Endothelial cell of umbilical vein (primary cell): Measurements from ENCODE around the gene BPGM.

ENCODE experiments used
- EZH2 ChIP-seq: IDR thresholded peaks from 2 replicates; pipeline ENCODE4 v1.6.1; 2012; ENCODE audit warnings: borderline replicate concordance, low read depth, mild to moderate bottlenecking, moderate library complexity, low read length, inconsistent platforms; ENCODE audit not compliant: severe bottlenecking
- JUN ChIP-seq: IDR thresholded peaks from 2 replicates; pipeline ENCODE4 v1.6.1; 2011; ENCODE audit warnings: borderline replicate concordance, low read depth; ENCODE audit not compliant: insufficient read length, insufficient read depth
- TF ChIP-seq, protein P1 (sequence below), 2 donors: IDR thresholded peaks; 1 replicate in 1 of 2; 2 replicates in 1 of 2; pipeline ENCODE4 v1.5.1; 2011; ENCODE audit warnings: low read length in 2 of 2, mild to moderate bottlenecking in 2 of 2, moderate library complexity in 2 of 2, control low read depth in 1 of 2, inconsistent platforms in 1 of 2, low read depth in 1 of 2; ENCODE audit not compliant: insufficient read depth in 1 of 2; ENCODE audit errors: extremely low read depth in 1 of 2

DNA sequence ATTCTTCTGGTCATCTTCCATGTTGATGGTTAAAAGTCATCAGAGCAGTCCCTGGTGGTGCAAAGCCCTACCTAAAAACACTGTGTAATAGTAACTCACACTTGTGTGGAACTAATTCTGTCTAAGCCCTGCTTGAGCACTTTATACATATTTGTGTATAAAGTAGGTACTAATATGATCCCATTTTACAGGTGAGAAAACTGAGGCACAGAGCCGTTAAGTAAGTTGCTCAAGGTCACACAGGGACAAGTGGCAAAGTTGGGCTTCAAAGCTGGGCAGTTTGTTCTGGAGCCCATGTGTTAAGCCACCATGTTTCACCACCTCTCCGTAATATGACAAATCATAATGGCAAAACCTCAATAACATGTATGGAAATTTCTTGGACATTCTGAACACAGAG is 48.1 kb downstream of the BPGM start:
- TF ChIP-seq, protein P1, sequence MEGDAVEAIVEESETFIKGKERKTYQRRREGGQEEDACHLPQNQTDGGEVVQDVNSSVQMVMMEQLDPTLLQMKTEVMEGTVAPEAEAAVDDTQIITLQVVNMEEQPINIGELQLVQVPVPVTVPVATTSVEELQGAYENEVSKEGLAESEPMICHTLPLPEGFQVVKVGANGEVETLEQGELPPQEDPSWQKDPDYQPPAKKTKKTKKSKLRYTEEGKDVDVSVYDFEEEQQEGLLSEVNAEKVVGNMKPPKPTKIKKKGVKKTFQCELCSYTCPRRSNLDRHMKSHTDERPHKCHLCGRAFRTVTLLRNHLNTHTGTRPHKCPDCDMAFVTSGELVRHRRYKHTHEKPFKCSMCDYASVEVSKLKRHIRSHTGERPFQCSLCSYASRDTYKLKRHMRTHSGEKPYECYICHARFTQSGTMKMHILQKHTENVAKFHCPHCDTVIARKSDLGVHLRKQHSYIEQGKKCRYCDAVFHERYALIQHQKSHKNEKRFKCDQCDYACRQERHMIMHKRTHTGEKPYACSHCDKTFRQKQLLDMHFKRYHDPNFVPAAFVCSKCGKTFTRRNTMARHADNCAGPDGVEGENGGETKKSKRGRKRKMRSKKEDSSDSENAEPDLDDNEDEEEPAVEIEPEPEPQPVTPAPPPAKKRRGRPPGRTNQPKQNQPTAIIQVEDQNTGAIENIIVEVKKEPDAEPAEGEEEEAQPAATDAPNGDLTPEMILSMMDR (IDR thresholded peaks at IDR 0.05; ENCODE audit: extremely low read depth in 1 of 2, insufficient read depth in 1 of 2, low read depth in 1 of 2, low read length in 2 of 2) = no peak
- TF ChIP-seq JUN (no peak), EZH2 (no peak)
